ENCODE measurements around the gene TENM4.
A peak's percentile ranks its signal among the peaks of the same experiment; 100 is the strongest.

Gene TENM4

DNA sequence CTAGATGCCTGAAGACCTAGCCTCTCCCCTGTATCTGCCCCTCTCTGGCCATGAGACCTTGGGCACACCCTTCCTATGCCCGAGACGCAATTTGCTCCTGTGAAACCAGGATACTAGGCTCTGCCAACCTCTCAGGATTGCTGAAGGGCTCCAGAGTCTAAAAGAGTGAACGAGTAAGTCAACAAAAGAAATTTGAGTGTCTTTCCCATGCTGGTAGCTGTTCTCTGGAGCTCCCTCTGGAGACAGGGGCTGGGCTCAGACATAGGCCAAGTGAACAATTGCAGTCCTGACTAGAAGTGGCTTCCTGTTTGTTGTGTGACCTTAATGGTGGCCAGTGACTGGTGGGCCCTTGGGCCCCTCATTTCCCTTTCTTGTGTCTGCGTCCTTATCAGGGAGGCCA, 677.2 kb downstream of the TENM4 start:
- no peak for DNase-seq

DNA sequence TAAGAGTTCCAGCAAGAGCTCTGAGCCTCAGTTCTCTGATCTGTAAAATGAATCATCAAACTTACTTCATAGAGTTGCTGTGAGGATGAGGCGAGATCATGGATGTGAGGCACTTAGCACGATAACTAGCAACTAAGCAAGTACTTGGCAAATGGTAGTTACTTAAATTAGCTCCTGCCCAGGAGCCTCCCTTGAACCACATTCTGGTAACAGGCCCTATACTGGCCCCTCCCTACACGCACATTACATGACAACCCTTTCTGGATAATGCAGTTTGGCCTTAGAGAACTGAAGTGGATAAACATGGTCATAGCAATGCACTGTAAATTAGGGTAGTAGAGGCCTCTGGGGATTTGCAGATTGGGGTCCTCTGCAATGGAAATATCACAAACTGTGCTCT, 678.7 kb downstream of the TENM4 start:
- DNase-seq, result no peak

DNA sequence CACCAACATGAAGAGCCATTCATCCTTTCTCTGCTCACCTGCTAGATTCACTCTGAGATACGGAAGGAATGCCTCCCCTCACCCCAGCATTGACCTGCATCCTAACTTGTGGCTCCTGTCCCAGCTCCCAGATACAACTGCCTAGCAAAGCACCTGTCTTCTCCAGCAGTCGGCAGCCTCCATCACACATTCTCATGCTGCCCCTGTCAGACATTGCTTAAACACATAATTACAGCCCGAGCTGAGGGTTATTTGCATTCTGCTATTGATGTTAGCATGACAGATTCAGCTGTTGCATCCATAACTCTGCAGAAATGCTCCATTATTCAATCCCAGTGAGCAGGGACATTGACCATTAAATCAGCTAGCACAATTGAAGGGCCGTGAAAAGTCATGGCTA, 681.8 kb downstream of the TENM4 start:
- DNase-seq, result no peak

DNA sequence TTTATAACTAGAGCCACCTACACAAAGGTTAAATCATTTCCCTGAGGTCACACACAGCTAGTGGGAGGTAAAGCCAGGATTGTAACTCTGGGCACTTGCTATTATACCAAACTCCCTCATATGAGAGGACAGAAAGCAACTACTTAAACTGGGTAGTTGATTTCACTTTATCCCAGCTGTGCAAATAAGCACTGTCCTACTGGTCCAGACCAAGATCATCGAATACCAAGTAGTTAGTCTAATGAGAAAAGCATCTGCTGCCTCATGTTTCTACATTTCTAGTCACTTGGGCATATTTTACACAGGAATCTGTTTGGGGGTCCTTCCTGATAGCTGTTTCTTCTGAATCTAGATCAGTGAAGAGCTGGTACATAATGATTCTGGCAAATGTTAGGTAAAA, 687.5 kb downstream of the TENM4 start:
- DNase-seq, result no peak

DNA sequence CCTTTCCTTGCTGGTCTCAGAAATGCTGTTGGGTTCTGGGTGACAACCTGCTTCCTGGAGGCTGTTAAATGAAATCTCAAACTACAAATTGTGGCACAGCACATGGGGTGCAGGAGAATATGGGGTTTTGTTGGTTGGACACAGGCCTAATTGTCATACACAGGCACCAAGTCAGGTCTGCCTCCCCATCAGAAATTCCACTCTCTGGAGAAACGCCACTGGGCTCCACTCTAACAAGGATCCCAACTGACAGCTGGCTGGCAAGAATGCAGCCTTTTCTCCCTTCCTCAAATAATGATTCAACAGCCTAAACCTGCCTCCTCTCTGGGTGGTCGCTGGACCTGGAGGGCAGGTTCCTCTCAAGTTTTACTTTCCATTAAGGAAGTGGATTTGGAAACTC, 688.3 kb downstream of the TENM4 start:
- DNase-seq, result no peak

DNA sequence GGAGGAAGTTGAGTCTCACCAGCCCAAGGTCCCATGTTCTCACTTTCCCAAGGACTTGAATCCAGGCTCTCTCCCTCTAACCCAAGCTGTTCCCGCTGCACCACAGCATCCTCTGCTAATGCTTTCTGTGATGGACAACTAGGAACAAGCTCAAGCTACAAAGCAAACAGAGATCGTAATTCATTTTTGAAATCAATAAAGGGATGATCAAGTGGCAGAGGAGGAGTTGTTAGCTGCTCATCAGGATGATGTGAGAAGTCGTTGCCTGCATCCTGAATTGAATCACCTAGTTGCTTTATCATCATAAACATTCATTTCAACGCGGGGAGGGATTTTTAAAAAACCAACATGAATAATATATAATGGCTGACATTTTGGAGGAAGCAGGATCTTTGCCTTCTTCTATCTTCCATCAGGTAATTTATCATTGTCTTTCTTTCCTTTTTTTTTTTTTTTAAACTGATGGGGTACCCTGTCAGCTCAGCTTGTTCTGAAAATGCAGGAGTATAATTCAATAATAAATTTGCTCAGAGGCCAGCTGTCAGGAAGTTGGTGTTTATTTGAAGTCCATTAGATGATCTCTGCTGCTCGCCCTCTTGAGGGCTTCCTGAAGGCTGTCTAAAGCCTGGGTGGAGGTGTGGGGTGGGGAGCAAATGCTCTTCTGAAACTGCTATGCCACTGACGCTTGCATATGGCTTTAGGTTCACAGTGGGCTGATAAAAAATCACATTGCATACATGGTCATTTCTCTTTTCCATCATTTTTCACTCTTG, 691.7 kb downstream of the TENM4 start:
- no peak for DNase-seq

DNA sequence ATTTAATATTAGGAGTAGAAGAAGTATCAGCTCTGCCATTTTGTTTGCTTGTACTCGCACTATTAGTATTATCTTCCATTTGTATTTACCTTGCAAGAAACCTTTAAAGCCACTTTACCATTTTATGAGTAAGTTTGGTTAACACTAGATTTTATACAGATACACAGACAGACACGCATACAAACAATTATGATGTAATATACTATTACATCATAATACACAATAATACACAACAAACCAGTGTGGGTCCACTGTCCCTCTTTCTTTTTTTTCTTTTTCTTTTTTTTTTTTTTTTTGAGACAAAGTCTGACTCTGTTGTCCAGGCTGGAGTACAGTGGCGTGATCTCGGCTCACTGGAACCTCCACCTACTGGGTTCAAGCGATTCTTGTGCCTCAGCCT, 695.9 kb downstream of the TENM4 start:
- DNase-seq, result no peak

DNA sequence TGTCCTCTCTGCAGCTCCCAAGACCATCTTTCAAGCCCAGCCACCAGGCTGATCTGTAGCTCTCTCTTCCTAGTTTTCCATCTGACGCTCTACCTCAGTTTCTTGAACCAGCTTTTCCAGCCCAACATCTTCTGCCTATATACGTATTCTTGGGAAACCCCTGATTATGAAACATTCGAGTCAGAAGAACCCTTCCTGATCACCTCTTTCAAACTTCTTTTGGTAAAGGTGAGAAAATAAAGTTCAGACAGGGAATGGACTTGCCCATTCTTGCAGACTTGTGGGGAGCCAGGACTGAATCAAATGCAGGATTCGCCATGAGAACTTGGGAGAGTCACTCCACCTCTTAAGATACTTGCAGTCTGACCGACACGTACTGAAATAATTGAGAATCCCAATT, 696.6 kb downstream of the TENM4 start:
- no peak for DNase-seq

DNA sequence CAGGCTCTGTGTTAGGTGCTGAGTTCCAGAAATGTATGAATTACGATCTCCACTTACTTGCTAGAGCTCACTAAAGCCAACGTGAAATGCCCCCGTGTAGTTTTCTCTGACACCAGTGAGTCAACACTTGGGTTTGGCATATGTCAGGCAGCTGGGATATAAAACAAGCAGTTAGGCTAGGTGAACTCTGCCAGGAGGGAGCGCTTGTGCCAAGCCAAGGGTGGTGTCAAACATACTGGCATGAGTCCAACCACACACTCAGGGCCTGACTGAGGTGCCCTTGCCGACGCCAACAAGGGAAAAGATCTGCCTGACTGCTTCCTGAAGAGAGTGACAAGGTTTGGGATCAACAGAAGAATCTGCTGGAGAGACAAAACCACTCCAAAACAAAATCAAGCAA, 698.4 kb downstream of the TENM4 start:
- DNase-seq, result peak; percentile 15

DNA sequence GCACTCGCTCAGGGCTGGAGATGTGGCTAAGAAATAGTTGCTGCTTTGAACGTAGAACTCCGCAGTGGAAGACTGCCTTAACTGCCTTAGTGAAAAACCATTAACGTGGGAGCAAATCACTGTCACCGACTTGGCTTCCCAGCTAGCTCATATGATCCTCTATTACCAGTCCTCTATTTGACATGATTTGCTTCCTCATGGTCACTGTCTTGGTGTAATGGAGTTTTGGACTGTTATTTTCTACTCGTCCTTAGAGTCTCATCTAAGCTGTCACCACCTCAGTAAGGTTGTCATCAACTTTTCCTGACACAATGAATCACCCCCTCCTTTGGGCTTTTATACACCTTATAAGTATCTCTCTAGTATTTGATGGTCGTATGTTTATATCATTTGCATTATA, 699.1 kb downstream of the TENM4 start:
- no peak for DNase-seq

DNA sequence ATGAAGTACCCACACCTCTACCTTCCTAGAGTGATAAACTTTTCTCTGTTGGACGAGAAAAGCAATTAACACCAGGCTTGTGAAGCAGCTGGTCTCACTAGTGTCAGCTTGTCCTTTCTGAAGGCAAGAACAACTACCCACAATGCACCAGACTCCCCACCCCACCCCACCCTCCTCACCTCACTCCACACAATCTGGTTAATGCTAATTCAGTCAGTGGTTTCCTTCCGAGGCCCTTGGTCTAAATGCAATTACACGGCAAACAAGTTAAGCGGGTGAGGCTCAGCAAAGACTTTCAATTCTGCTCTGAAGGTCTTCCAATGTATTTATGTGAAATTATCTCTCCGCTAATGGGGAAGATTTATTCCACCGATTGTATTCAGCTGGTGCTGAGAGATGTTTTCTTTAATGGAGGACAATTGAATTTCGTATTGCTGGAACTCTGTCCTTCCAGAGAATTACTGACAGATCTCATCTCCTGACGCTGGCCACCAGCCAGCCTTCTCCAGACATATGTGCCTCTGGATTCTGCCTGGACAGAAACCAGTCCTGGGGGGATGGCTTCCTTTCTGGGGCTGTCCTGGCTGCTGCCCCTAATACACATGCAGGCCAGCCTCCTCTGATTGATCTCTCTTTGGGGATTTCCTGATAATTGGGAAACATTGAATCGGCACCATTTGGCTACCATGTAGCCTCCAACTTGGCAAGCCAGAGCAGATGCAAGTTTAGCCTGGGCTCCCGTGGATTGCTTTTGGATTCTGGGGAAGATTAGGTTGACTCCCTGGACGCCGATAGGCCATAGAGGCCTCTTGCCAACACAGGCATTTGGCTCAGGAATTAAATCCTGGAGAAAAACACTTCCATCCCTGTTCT, 700.4 kb downstream of the TENM4 start:
- peak; percentile 10 for DNase-seq

DNA sequence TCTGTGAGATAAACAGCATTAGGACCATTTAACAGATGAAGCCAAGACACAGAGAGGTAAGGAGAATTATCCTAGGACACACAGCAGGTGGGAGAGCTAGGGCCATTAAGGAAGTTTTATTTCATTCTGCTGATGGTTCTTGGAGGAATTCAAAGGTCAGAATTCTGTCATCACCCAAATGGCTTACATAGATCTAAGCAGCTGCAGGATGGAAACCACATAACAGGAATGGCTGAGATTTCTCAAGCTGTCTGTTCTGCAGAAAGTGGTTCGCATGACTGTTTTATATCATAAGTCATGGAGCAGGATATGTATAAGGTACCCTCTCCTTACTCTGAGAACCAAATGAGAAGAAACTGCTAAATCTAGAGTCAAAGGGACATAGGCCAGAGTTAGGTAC, 702.9 kb downstream of the TENM4 start:
- DNase-seq, result peak; percentile 50

DNA sequence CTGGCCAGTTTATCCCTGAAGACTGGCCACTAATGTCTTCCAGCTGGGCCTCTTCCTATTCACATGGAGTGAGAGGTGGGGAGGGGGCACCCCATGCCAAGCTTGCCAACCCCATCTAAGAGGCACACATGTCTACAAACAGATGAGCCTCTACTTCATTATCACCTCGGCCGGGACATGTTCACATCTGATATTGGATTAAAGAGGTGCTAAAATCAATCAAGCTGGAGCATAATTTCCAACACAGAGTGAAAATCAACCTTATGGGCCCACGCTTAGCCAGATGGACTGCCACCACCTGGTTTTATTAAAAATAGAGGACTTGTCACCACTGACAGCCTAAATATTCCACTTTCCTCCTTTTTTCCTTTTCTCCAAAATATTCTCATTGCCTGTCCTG, 703.5 kb downstream of the TENM4 start:
- DNase-seq, result no peak

DNA sequence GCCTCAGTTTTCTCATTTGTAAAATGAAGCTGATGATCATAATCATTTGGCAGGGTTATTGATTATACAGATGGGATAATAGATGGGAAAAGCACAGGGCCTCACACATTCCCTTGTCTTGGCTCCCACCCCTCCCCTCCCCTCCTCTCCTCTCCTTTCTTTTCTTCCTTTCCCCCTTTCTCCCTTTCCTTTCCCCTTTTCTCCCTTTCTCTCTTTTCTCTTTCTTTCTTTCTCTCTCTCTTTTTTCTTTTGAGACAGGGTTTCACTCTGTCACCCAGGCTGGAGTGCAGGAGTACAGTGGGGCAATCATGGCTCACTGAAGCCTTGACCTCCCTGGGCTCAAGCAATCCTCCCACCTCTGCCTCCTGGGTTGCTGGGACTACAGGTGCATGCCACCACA, 705.1 kb downstream of the TENM4 start:
- no peak for DNase-seq

DNA sequence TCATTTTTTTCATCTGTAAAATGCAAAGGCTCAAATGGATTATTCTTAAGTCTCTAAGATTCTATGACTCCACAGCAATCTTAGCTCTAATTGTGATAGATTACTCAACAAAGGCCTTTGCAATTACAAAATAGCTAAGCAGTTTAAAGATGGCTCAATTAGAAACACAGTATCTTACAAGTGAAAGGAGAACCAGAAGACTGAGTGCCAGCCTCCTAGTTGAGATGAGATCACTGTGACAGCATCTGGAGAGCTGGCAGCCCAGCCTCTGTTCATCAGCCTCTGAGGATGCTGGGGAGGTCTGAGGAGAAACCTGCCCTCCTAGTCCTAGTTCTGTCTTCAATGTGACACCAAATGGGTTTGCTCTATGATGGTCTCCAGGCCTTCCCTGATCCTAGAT, 707.8 kb downstream of the TENM4 start:
- DNase-seq, result no peak

DNA sequence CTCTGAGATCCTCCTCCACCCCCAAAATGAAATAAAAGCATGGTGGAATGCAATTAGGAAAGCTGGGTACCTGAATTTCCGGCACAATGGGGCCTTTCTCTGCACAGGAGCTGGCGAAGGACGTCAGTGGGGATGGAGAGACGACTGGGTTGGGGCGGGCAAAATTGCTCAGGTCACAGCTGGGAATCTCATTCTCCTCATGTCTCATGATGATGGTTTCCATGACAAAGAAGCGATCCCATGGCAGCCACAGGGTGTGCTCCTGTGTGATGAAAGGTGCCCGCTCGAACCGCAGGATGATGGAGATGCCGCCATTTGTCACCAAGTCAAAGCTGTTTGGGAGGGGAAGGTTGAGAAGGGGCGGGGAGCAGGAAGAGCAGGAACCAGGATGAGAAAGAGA, 708.6 kb downstream of the TENM4 start:
- DNase-seq, result no peak

DNA sequence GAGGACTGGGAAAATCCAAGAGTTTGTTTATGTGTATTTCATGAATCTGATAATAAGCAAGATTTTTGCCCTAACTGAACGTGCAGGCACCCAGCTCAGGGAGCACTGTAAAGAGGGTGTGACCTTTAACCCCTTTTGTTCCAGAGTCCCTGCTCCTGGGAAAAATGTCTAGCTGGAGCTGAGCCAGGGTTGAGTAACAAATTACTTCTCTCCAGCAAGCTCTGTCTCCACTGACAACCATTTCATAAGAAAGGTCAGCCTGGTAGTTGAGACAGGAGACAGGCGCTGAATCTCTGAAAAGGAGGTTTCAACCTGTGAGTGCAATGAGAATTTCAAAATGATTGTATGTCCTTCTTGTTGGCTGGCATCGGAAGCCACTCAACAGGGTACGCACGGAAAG, 709.8 kb downstream of the TENM4 start:
- no peak for DNase-seq

DNA sequence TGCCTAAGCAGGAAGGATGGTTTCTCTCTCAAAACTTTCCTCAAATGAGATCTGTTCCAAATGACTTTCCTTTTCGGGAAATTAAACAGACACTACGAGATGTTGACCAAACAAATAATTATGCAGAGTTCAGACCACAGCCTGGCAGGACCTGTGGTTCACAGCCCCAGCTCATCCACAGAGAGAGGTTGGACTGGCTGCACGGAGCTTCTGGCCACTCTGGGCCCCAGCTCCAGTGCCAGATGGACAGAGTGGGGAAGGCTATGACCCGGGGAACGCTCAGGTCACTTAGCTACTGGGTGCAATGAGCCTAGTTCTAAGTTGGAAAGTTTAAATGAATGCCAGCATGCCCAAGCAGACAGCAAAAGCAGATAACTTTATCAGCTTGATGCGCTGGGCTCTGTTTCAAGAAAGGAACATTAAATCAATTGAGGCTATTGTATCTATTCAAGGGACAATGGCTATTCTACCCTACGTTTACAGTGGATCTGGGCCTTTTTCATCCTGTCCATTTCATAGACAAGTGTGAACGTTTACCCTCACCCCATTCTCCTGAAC, 710.5 kb downstream of the TENM4 start:
- DNase-seq, result no peak

DNA sequence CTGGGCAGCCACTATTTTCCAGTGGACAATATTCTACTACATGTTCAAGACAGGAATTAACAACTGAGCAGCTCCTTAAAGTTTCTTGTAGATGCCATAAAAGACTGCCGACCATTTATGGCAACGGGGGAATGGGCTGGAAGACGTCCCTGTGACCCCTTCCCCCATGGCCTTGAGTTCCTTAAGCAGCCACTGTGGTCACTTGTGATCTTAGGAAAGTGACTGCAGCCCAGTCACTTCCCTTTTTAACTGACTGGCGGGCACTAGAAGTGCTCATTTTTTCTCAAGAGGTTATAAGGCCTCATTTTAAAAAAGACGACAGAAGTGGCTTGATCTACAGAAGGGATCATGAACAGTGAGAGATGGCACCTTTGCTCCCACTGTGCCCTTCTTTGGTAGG, 713.0 kb downstream of the TENM4 start:
- no peak for DNase-seq

DNA sequence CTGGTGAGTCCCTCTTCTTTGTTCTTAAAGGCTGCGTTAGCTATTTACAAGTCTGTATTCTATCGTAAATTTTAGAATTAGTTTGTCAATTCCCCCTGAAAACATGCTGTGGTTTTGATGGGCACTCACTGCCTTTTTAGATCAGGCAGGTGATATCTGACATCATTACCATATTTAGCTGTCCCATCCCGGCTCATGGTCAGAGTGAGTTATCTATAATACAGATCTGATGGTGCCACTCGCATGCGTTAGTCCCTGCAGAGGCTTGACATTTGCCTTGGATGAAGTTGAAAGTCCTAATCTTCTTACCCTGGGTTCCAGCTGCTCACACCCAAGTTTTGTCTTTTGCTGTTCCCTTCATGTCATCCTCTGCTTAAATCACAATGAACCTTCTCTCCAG, 715.6 kb downstream of the TENM4 start:
- no peak for DNase-seq

DNA sequence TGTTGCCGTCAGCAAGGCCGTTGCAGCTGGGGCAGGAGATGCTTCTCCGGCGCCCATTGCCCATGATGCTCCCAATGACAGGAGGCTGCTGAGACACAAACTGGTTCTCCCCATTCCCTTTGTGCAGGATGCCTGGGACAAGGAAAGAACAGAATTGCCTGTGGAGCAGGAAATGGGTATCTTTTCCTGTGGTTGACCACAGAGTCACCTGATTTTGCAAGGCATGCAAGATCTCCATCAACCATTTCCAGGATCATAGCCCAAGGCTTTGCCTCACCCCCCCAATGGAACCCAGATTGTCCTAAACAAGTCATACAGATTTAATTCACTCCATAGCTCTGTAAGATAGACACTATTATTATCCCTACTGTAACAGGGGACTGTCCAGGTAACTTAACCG, 718.0 kb downstream of the TENM4 start:
- peak; percentile 23 for DNase-seq

DNA sequence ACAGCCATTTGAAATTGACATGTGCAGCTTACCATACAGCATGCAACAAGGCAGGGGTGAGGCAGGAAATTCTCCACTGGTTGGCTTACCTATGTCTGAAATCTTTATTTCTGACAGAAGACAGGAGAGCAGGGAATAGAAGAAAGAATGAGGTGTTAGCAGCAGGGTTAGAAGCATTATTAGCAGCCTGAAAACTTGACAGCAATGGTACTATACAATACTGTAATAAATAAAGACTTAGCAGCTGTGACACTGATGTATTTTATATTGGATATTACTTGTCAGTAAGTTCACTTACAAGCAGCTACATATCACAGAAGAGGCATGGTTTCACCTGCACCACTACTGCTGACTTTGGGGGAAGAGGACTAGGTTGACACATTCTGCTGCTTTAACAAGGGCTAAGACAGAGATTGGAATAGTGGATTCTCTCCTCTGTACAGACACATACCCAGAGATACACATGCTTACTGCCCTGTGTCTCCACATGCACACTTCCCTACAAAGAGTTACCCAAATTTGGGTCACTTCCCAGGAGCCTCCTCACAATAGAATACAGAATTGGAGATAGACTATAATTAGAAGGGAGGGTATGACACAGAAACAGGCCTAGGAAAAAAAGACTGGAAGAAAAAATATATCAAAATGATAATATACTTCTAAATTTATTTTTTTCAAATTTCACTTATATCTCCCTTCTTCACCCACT, 720.4 kb downstream of the TENM4 start:
- no peak for DNase-seq

DNA sequence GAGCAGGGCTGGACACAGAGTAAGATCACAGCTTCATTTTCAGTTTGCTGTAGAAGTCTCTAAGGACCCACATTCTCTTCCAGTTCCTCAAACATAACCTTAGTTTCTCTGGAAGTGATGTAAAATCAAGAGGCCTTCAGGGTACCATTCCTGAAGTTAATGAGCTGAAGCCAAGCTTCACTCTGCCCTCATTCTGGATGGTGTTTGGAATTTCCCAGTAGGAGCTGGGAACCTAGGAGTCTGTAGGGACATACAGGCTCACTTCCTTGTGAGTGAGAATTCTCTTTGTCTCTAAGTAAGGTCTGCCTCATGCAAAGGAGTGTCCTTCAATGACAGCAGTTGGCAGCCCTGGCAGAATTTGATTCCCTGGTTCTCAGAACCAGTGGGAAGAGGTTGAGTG, 723.8 kb downstream of the TENM4 start:
- no peak for DNase-seq
